Mesenchymal stem cell (in vitro differentiated cells and primary cell): ENCODE measurements around the gene ALG12.

Experiments
- DNase-seq: peaks from one replicate; pipeline ENCODE4 v3.0.0-alpha.2; 2013
- H2AFZ ChIP-seq: one replicate; pipeline ENCODE4 v1.6.1; 2013; ENCODE audit warnings: low read depth, mild to moderate bottlenecking, control low read depth, inconsistent platforms, low read length, moderate library complexity
- H2AK5ac ChIP-seq: 2 replicates; pipeline ENCODE4 v1.6.1; 2013; ENCODE audit warnings: low read length, moderate library complexity, mild to moderate bottlenecking, inconsistent platforms; ENCODE audit not compliant: severe bottlenecking
- H2BK120ac ChIP-seq: one replicate; pipeline ENCODE4 v1.6.1; 2013; ENCODE audit warnings: low read depth, mild to moderate bottlenecking, inconsistent platforms, low read length, moderate library complexity
- H2BK12ac ChIP-seq, 2 experiments: one replicate each; pipeline ENCODE4 v1.6.1; 2013; ENCODE audit warnings: inconsistent platforms in 2 of 2, low read length in 2 of 2, mild to moderate bottlenecking in 2 of 2, moderate library complexity in 2 of 2, control low read depth in 1 of 2
- H2BK15ac ChIP-seq: one replicate; pipeline ENCODE4 v1.6.1; 2013; ENCODE audit warnings: mild to moderate bottlenecking, low read depth, inconsistent platforms; ENCODE audit not compliant: poor library complexity, severe bottlenecking
- H2BK5ac ChIP-seq: 2 replicates; pipeline ENCODE4 v1.6.1; 2013; ENCODE audit warnings: low read depth, mild to moderate bottlenecking, low read length, control low read depth, inconsistent platforms; ENCODE audit not compliant: poor library complexity, severe bottlenecking
- H3K14ac ChIP-seq, 2 experiments: one replicate each; pipeline ENCODE4 v1.6.1; 2013; ENCODE audit warnings: inconsistent platforms in 2 of 2, low read length in 2 of 2, control low read depth in 1 of 2, mild to moderate bottlenecking in 1 of 2, moderate library complexity in 1 of 2
- H3K18ac ChIP-seq, 2 experiments: one replicate each; pipeline ENCODE4 v1.6.1; 2013; ENCODE audit warnings: inconsistent platforms in 2 of 2, low read length in 2 of 2, control low read depth in 1 of 2, low read depth in 1 of 2, mild to moderate bottlenecking in 1 of 2
- H3K23ac ChIP-seq, 2 experiments: one replicate each; pipeline ENCODE4 v1.6.1; 2013; ENCODE audit warnings: inconsistent platforms in 2 of 2, low read length in 2 of 2, mild to moderate bottlenecking in 2 of 2, moderate library complexity in 2 of 2, control low read depth in 1 of 2
- H3K27ac ChIP-seq: 2 replicates; pipeline ENCODE4 v1.5.1; 2013; ENCODE audit warnings: mild to moderate bottlenecking, moderate library complexity, low read length, control low read depth, inconsistent platforms; ENCODE audit not compliant: poor library complexity, severe bottlenecking
- H3K27me3 ChIP-seq, 2 experiments: 2 replicates each; pipeline versions ENCODE4 v1.6.1 to v1.7.0; 2013; ENCODE audit warnings: low read length in 2 of 2, mild to moderate bottlenecking in 2 of 2, moderate library complexity in 2 of 2, control low read depth in 1 of 2, inconsistent platforms in 1 of 2; ENCODE audit not compliant: control insufficient read depth in 1 of 2, insufficient read depth in 1 of 2
- H3K36me3 ChIP-seq, 2 experiments: 2 replicates each; pipeline versions ENCODE4 v1.6.1 to v1.7.0; 2013; ENCODE audit warnings: low read length in 2 of 2, control low read depth in 1 of 2, inconsistent platforms in 1 of 2, low read depth in 1 of 2, mild to moderate bottlenecking in 1 of 2; ENCODE audit not compliant: insufficient read depth in 2 of 2, control insufficient read depth in 1 of 2
- H3K4ac ChIP-seq, 2 experiments: one replicate each; pipeline ENCODE4 v1.6.1; 2013; ENCODE audit warnings: inconsistent platforms in 2 of 2, low read length in 2 of 2, mild to moderate bottlenecking in 2 of 2, moderate library complexity in 2 of 2, control low read depth in 1 of 2, low read depth in 1 of 2
- H3K4me1 ChIP-seq: 2 replicates; pipeline ENCODE4 v1.6.1; 2013; ENCODE audit warnings: low read depth, low read length, control low read depth; ENCODE audit not compliant: control insufficient read depth, insufficient read depth
- H3K4me2 ChIP-seq: 2 replicates; pipeline ENCODE4 v1.6.1; 2013; ENCODE audit warnings: low read length, mild to moderate bottlenecking, inconsistent platforms; ENCODE audit not compliant: poor library complexity, severe bottlenecking
- H3K4me3 ChIP-seq, 2 experiments: 2 replicates each; pipeline versions ENCODE4 v1.5.1 to v1.7.0; 2013; ENCODE audit warnings: low read length in 2 of 2, mild to moderate bottlenecking in 2 of 2, control low read depth in 1 of 2, low read depth in 1 of 2; ENCODE audit not compliant: insufficient read depth in 1 of 2
- H3K79me1 ChIP-seq: replicated peaks from 2 replicates; pipeline ENCODE4 v1.6.1; 2013; ENCODE audit warnings: mild to moderate bottlenecking, control low read depth, low read length, inconsistent platforms; ENCODE audit not compliant: poor library complexity, severe bottlenecking
- H3K9ac ChIP-seq: 2 replicates; pipeline ENCODE4 v1.7.0; 2013; ENCODE audit warnings: mild to moderate bottlenecking, low read length, moderate library complexity
- H3K9me3 ChIP-seq: 2 replicates; pipeline ENCODE4 v1.7.0; 2013; ENCODE audit warnings: mild to moderate bottlenecking, low read length; ENCODE audit not compliant: control insufficient read depth
- H4K8ac ChIP-seq: one replicate; pipeline ENCODE4 v1.6.1; 2013; ENCODE audit warnings: inconsistent platforms, mild to moderate bottlenecking, low read length, moderate library complexity
- H4K91ac ChIP-seq: one replicate; pipeline ENCODE4 v1.6.1; 2013; ENCODE audit warnings: mild to moderate bottlenecking, low read length, inconsistent platforms
- WGBS: methylation state at CpG from one replicate; pipeline ENCODE4 v1.1.7; 2013; ENCODE audit warnings: mixed read lengths; 5-methylcytosine and 5-hydroxymethylcytosine counted together

The ALG12 gene

GRCh38 chr22:49913446-49913845 lies 4.8 kb downstream of the ALG12 start:
- H3K27ac ChIP-seq, result no peak overlapping the region
- 96% methylated on average over 14 of the region's 14 CpGs for WGBS

GRCh38 chr22:49913026-49913425 lies 5.2 kb downstream of the ALG12 start:
- Histone ChIP-seq H2BK15ac (no peak overlapping the region), H3K4ac (no peak overlapping the region), H2BK12ac (no peak overlapping the region), H4K91ac (no peak overlapping the region), H3K27ac (no peak overlapping the region), H3K36me3 (peaks cover 25 to 49% of the 10 kb centered on the region in 2 experiments), H3K4me2 (no peak overlapping the region), H3K9me3 (no peaks in the 10 kb centered on the region), H3K4me3 (no peak overlapping the region), H3K4me1 (peaks cover 5% of the 10 kb centered on the region), H3K79me1 (peaks cover 28% of the 10 kb centered on the region), H2BK120ac (no peak overlapping the region), H3K9ac (no peak overlapping the region), H2AFZ (no peak overlapping the region), H3K27me3 (no peaks in the 10 kb centered on the region), H3K23ac (no peak overlapping the region), H2AK5ac (no peak overlapping the region), H2BK5ac (no peak overlapping the region), H3K14ac (no peak overlapping the region), H3K18ac (no peak overlapping the region), H4K8ac (no peak overlapping the region)
- no peak for DNase-seq
- 95% methylated on average over 14 of the region's 14 CpGs for WGBS

More at GRCh38 chr22:49913446-49913845, 4.8 kb downstream of the ALG12 start:
- Histone ChIP-seq H2BK15ac (no peak overlapping the region), H3K9me3 (no peaks in the 10 kb centered on the region), H3K27me3 (no peaks in the 10 kb centered on the region), H2BK120ac (no peak overlapping the region), H3K36me3 (peaks cover 25 to 48% of the 10 kb centered on the region in 2 experiments), H3K14ac (no peak overlapping the region), H3K4ac (no peak overlapping the region), H3K9ac (no peak overlapping the region), H2BK5ac (no peak overlapping the region), H2AFZ (no peak overlapping the region), H3K23ac (no peak overlapping the region), H3K4me1 (peaks cover 5% of the 10 kb centered on the region), H4K8ac (no peak overlapping the region), H2BK12ac (no peak overlapping the region), H3K4me3 (no peak overlapping the region), H3K79me1 (peaks cover 28% of the 10 kb centered on the region), H4K91ac (no peak overlapping the region), H3K18ac (no peak overlapping the region), H2AK5ac (no peak overlapping the region), H3K4me2 (no peak overlapping the region)
- DNase-seq, result no peak

- Histone ChIP-seq H2BK15ac (no peak overlapping the region), H4K91ac (no peak overlapping the region), H3K4me1 (peaks cover 4% of the 10 kb centered on the region), H3K9me3 (no peaks in the 10 kb centered on the region), H2BK12ac (no peak overlapping the region), H3K23ac (no peak overlapping the region), H3K27me3 (no peaks in the 10 kb centered on the region), H3K79me1 (peaks cover 27% of the 10 kb centered on the region), H3K14ac (no peak overlapping the region), H3K4me3 (no peak overlapping the region), H2BK120ac (no peak overlapping the region), H2AFZ (no peak overlapping the region), H3K9ac (no peak overlapping the region), H2AK5ac (no peak overlapping the region), H3K36me3 (peaks cover 35 to 59% of the 10 kb centered on the region in 2 experiments), H2BK5ac (no peak overlapping the region), H3K4ac (no peak overlapping the region), H4K8ac (no peak overlapping the region), H3K18ac (no peak overlapping the region), H3K4me2 (no peak overlapping the region), H3K27ac (no peak overlapping the region)
- 97% methylated on average over 30 of the region's 30 CpGs for WGBS
- DNase-seq, result no peak
Observed at GRCh38 chr22:49911881-49912625, 6.2 kb downstream of the ALG12 start.

- no peak overlapping the region for H2BK15ac ChIP-seq
- no peak overlapping the region for H2AK5ac ChIP-seq
- no peak overlapping the region for H3K18ac ChIP-seq
- H2BK12ac ChIP-seq, result no peak overlapping the region
- H3K9me3 ChIP-seq, result no peaks in the 10 kb centered on the region
- H3K4ac ChIP-seq, result no peak overlapping the region
- peak overlapping the region; percentile 40 for H4K8ac ChIP-seq
- no peak overlapping the region for H3K4me3 ChIP-seq
- peaks cover 36 to 74% of the 10 kb centered on the region in 2 experiments for H3K36me3 ChIP-seq
- H2AFZ ChIP-seq, result no peak overlapping the region
- no peak overlapping the region for H2BK5ac ChIP-seq
- no peak overlapping the region for H3K9ac ChIP-seq
- H3K14ac ChIP-seq, result no peak overlapping the region
- no peak overlapping the region for H3K27ac ChIP-seq
- no peak overlapping the region for H4K91ac ChIP-seq
- no peak overlapping the region for H3K4me2 ChIP-seq
- DNase-seq, result no peak
- no peak overlapping the region for H3K23ac ChIP-seq
- H3K27me3 ChIP-seq, result no peaks in the 10 kb centered on the region
- H3K79me1 ChIP-seq, result peaks cover 28% of the 10 kb centered on the region
- H2BK120ac ChIP-seq, result no peak overlapping the region
- WGBS, result 95% methylated on average over 27 of the region's 27 CpGs
- H3K4me1 ChIP-seq, result no peaks in the 10 kb centered on the region
Observed at GRCh38 chr22:49910229-49911155, 7.7 kb downstream of the ALG12 start.
